Measurements from ENCODE around the gene S100A3. TPM values are rescaled to one million over a fixed set of nuclear protein-coding genes. Genes with fewer than 3 reads are reported as not detected.

Gene S100A3
- polyA plus RNA-seq, 1 of the 3 experiments (the other 2 are of a cell fraction), result 11.8 TPM

DNA sequence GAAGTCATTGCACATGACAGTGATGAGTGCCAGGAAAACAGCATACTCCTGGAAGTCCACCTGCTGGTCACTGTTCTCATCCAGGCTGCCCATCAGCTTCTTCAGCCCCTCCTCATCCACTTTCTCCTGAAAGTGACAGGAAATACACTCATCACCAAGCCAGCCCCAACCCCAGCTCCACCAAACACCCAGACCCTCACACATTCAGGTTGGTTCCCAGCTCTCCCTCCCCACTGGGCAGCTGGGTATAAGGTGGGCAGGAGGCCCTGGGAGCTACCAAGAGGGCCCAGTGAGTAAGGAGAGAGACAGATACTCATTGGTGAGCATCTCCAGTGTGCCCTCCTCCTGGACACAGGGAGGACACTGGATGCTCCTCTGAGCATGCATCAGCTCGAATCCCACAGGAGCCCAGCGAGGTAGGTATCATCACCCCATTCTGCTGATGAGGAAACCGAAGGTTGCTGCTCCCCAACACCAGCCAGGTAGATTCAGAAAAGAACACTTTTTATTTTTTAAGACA lies 12.5 kb upstream of the S100A3 start (continued):
- TF ChIP-seq REST (IDR thresholded peaks at IDR 0.05; ENCODE audit: low read depth, low read length), result no peak
- TF ChIP-seq MEF2A (IDR thresholded peaks at IDR 0.05; ENCODE audit: borderline replicate concordance, low read depth), result no peak
- no peak for TF ChIP-seq TEAD4 (IDR thresholded peaks at IDR 0.05; ENCODE audit: borderline replicate concordance, insufficient read depth)
- no peak for TF ChIP-seq FOSL2 (IDR thresholded peaks at IDR 0.05; ENCODE audit: borderline replicate concordance, low read depth)

- H3K4me3 ChIP-seq (ENCODE audit: low read depth in 2 of 2, low read length in 1 of 2), result no peak overlapping the region
- no peak overlapping the region for H3K4me2 ChIP-seq
- H3K9me2 ChIP-seq, result no peaks in the 10 kb centered on the region
- H3K4me1 ChIP-seq (ENCODE audit: control insufficient read depth in 1 of 2, insufficient read depth in 2 of 2, low read depth in 1 of 2, low read length in 1 of 2), result peaks cover 9 to 22% of the 10 kb centered on the region in 2 experiments
- no peaks in the 10 kb centered on the region for H4K20me1 ChIP-seq (ENCODE audit: insufficient read depth)
- no peaks in the 10 kb centered on the region for H3F3A ChIP-seq (replicated peaks; ENCODE audit: insufficient read depth)
- no peaks in the 10 kb centered on the region for H3K9me3 ChIP-seq
- H3K36me3 ChIP-seq (replicated peaks in 1 of 2; ENCODE audit: control insufficient read depth in 1 of 2, insufficient read depth in 2 of 2, low read length in 1 of 2), result no peaks in the 10 kb centered on the region
- no peak for TF ChIP-seq TEAD4 (IDR thresholded peaks at IDR 0.05; ENCODE audit: borderline replicate concordance, insufficient read depth)
- no peak for TF ChIP-seq RFX5 (IDR thresholded peaks at IDR 0.05; ENCODE audit: low read length)
- TF ChIP-seq POLR2AphosphoS5 (IDR thresholded peaks at IDR 0.05; ENCODE audit: low read depth, low read length), result no peak
- no peak for TF ChIP-seq CTCF (IDR thresholded peaks at IDR 0.05)
- no peak for TF ChIP-seq ELF1 (IDR thresholded peaks at IDR 0.05)
- no peak for TF ChIP-seq SMC3 (IDR thresholded peaks at IDR 0.05; ENCODE audit: low read depth, low read length)
- TF ChIP-seq REST (IDR thresholded peaks at IDR 0.05; ENCODE audit: low read depth, low read length), result no peak
- TF ChIP-seq, protein P1, sequence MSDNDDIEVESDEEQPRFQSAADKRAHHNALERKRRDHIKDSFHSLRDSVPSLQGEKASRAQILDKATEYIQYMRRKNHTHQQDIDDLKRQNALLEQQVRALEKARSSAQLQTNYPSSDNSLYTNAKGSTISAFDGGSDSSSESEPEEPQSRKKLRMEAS (IDR thresholded peaks at IDR 0.05; ENCODE audit: low read depth), result no peak
- no peak for TF ChIP-seq JUND (IDR thresholded peaks at IDR 0.05)
- no peak for TF ChIP-seq EP300 (IDR thresholded peaks at IDR 0.05; ENCODE audit: borderline replicate concordance in 1 of 2, low read depth in 1 of 2, low read length in 1 of 2)
- no peak for TF ChIP-seq NRF1 (IDR thresholded peaks at IDR 0.05; ENCODE audit: low read depth, low read length)
- TF ChIP-seq GABPA (IDR thresholded peaks at IDR 0.05; ENCODE audit: low read depth), result no peak
- no peak for TF ChIP-seq FOXJ3 (CRISPR knock-in tag; IDR thresholded peaks at IDR 0.05)
- no peak for TF ChIP-seq RCOR1 (IDR thresholded peaks at IDR 0.05; ENCODE audit: low read length)
- no peak for TF ChIP-seq SIN3A (IDR thresholded peaks at IDR 0.05; ENCODE audit: borderline replicate concordance, low read depth, low read length)
- no peak for TF ChIP-seq FOXM1 (IDR thresholded peaks at IDR 0.05; ENCODE audit: low read depth)
- TF ChIP-seq RAD21 (IDR thresholded peaks at IDR 0.05; ENCODE audit: low read length), result no peak
- TF ChIP-seq YY1 (IDR thresholded peaks at IDR 0.05; ENCODE audit: low read depth), result no peak
- ChIA-PET POLR2A (interaction anchor here (1.5 kb wide), 1 partner anchor 25 kb away, joined by 5 read pairs; the partner anchor contains the start of gene S100A6), CTCF (interaction anchor here (0.7 to 7.2 kb wide), 7 partner anchors 8 to 209 kb away, joined by 3 to 81 read pairs (median 6); no protein-coding TSS in a partner anchor)
- H3K27ac ChIP-seq (ENCODE audit: low read depth in 2 of 2, low read length in 1 of 2), result no peak overlapping the region
- no peak overlapping the region for H2AFZ ChIP-seq (ENCODE audit: low read depth)
- H3K9ac ChIP-seq, result no peak overlapping the region
- peaks cover 26% of the 10 kb centered on the region for H3K79me2 ChIP-seq (ENCODE audit: insufficient read depth)
- H3K27me3 ChIP-seq (ENCODE audit: insufficient read depth), result no peaks in the 10 kb centered on the region
- WGBS (ENCODE audit: low lambda C conversion rate), result 81% methylated on average over 10 of the region's 10 CpGs
- DNase-seq, result no peak
These were observed 11.9 kb upstream of the S100A3 start for GRCh38 chr1:153560771-153561465.
